Neural progenitor cell (in vitro differentiated cells): ENCODE results near the gene SCNN1B. TPM values are rescaled to one million over a fixed set of nuclear protein-coding genes. Genes with fewer than 3 reads are reported as not detected.

Experiments used
- DNase-seq: peaks from one replicate; pipeline ENCODE4 v3.0.0-alpha.2; 2016; ENCODE audit warnings: low spot score
- H2AFZ ChIP-seq: fragments of 200-600 bp; sonication (generic); replicated peaks from 2 replicates; pipeline ENCODE4 v1.6.1; 2016; ENCODE audit warnings: antibody characterized with exemption
- H3F3A ChIP-seq: fragments of 200-600 bp; sonication (generic); 2 replicates; pipeline ENCODE4 v1.6.1; 2016; ENCODE audit warnings: antibody characterized with exemption, low read depth
- H3K27ac ChIP-seq: fragments of 200-600 bp; sonication (generic); 2 replicates; pipeline ENCODE4 v1.5.1; 2016; ENCODE audit warnings: mild to moderate bottlenecking
- H3K27me3 ChIP-seq: fragments of 200-600 bp; sonication (generic); 2 replicates; pipeline ENCODE4 v1.6.1; 2016; ENCODE audit warnings: mild to moderate bottlenecking, moderate library complexity
- H3K36me3 ChIP-seq: fragments of 200-600 bp; sonication (generic); 2 replicates; pipeline ENCODE4 v1.5.1; 2016
- H3K4me1 ChIP-seq: fragments of 200-600 bp; sonication (generic); 2 replicates; pipeline ENCODE4 v1.6.1; 2016; ENCODE audit warnings: mixed run types
- H3K4me2 ChIP-seq: fragments of 200-600 bp; sonication (generic); 2 replicates; pipeline ENCODE4 v1.6.1; 2016
- H3K4me3 ChIP-seq: fragments of 200-600 bp; sonication (generic); 2 replicates; pipeline ENCODE4 v1.5.1; 2016
- H3K79me2 ChIP-seq: fragments of 200-600 bp; sonication (generic); 2 replicates; pipeline ENCODE4 v1.6.1; 2016; ENCODE audit warnings: low read depth
- H3K9ac ChIP-seq: fragments of 200-600 bp; sonication (generic); 2 replicates; pipeline ENCODE4 v1.6.1; 2016
- H3K9me3 ChIP-seq: fragments of 200-600 bp; sonication (generic); 2 replicates; pipeline ENCODE4 v1.5.1; 2016; ENCODE audit warnings: low read depth
- H4K20me1 ChIP-seq: fragments of 200-600 bp; sonication (generic); 2 replicates; pipeline ENCODE4 v1.6.1; 2016; ENCODE audit warnings: low read depth
- H3K27ac Mint-ChIP-seq: 3 replicates; pipeline ENCODE4 v1.8.0; 2021; ENCODE audit warnings: mixed read lengths
- H3K27me3 Mint-ChIP-seq: 2 replicates; pipeline ENCODE4 v1.8.0; 2022; ENCODE audit warnings: low read depth, mild to moderate bottlenecking, inconsistent platforms, moderate library complexity, mixed read lengths; ENCODE audit not compliant: insufficient read depth
- H3K36me3 Mint-ChIP-seq: 3 replicates; pipeline ENCODE4 v1.8.0; 2021; ENCODE audit warnings: mixed read lengths
- H3K4me1 Mint-ChIP-seq: 3 replicates; pipeline ENCODE4 v1.8.0; 2021; ENCODE audit warnings: mixed read lengths
- H3K4me3 Mint-ChIP-seq: 3 replicates; pipeline ENCODE4 v1.8.0; 2021; ENCODE audit warnings: mild to moderate bottlenecking, moderate library complexity, mixed read lengths
- H3K9me3 Mint-ChIP-seq: 3 replicates; pipeline ENCODE4 v1.8.0; 2020; ENCODE audit warnings: mixed read lengths
- EZH2 ChIP-seq: fragments of 200-600 bp; sonication (generic); IDR thresholded peaks from 2 replicates; pipeline ENCODE4 v1.6.1; 2017; ENCODE audit warnings: antibody characterized with exemption, mild to moderate bottlenecking, moderate library complexity
- EZH2phosphoT487 ChIP-seq: fragments of 200-600 bp; sonication (generic); IDR thresholded peaks from 2 replicates; pipeline ENCODE4 v1.6.1; 2017; ENCODE audit warnings: antibody characterized with exemption
- total RNA-seq: library from RNA; depleted of rRNA; stranded (reverse); fragments of >200 nt; gene quantifications from 2 replicates; pipeline ENCODE4 v1.2.3, GENCODE V29; 2015; ENCODE audit warnings: low replicate concordance
- TF ChIP-seq, protein P1 (sequence below): fragments of 200-600 bp; sonication (generic); IDR thresholded peaks from 2 replicates; pipeline ENCODE4 v1.5.1; 2017; ENCODE audit warnings: antibody characterized with exemption, mild to moderate bottlenecking

SCNN1B gene
- total RNA-seq, 1 donor from 2014 or later, result not detected

DNA sequence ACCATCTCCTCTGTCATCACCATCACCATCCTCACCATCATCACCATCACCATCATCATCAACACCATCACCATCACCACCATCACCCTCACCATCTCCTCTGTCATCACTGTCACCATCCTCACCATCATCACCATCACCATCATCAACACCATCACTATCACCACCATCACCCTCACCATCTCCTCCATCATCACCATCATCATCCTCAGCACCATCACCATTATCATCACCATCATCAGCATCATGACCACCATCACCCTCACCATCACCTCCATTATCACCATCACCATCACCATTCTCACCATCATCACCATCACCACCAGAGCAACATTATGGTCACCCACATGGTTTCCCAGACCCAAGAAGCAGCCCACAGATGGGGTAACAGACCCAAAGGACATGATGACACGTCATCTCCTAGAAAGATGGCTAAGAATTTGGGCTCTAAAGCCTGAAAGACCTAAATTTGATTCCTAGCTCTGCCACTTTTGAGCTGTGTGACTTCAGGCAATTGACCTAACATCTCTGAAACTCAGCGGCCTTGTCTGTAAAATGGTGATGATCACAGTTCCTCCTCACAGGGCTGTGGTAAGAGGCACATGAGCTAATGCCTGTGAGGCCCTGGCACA, 14.6 kb downstream of the SCNN1B start:
- Histone ChIP-seq H3K79me2 (no peaks in the 10 kb centered on the region), H3K4me2 (no peak overlapping the region), H3K9me3 (no peaks in the 10 kb centered on the region), H3K4me3 (no peak overlapping the region), H3K4me1 (no peaks in the 10 kb centered on the region), H2AFZ (no peak overlapping the region), H3F3A (no peaks in the 10 kb centered on the region), H4K20me1 (no peaks in the 10 kb centered on the region), H3K36me3 (no peaks in the 10 kb centered on the region), H3K27ac (no peak overlapping the region), H3K9ac (no peak overlapping the region), H3K27me3 (no peaks in the 10 kb centered on the region)
- DNase-seq, result no peak
- Mint-ChIP-seq H3K4me1 (no peaks in the 10 kb centered on the region), H3K4me3 (no peak overlapping the region), H3K27ac (no peak overlapping the region), H3K36me3 (no peaks in the 10 kb centered on the region), H3K27me3 (peaks cover 7% of the 10 kb centered on the region), H3K9me3 (no peaks in the 10 kb centered on the region)
- TF ChIP-seq, protein P1, sequence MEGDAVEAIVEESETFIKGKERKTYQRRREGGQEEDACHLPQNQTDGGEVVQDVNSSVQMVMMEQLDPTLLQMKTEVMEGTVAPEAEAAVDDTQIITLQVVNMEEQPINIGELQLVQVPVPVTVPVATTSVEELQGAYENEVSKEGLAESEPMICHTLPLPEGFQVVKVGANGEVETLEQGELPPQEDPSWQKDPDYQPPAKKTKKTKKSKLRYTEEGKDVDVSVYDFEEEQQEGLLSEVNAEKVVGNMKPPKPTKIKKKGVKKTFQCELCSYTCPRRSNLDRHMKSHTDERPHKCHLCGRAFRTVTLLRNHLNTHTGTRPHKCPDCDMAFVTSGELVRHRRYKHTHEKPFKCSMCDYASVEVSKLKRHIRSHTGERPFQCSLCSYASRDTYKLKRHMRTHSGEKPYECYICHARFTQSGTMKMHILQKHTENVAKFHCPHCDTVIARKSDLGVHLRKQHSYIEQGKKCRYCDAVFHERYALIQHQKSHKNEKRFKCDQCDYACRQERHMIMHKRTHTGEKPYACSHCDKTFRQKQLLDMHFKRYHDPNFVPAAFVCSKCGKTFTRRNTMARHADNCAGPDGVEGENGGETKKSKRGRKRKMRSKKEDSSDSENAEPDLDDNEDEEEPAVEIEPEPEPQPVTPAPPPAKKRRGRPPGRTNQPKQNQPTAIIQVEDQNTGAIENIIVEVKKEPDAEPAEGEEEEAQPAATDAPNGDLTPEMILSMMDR, result no peak
- no peak for TF ChIP-seq EZH2
- no peak for TF ChIP-seq EZH2phosphoT487

DNA sequence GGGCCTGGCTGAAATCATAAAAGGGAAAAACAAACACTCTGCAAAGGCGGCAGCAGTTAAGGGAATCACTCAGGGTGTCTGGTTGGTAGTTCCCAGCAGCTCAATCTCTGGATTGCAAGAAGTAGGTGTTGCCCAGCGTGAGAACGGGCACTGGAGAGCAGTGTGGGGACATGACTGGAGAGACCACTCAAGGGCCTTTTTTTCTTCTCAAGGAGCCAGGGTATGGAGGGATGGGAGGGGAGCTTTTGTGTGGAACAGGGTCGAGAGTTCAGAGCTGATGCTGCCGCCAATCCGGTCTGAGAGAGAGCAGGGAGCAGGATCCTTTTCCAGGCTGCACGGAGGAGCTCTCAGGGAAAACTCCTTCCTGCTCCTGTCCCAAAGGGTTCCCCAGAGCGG, 15.2 kb downstream of the SCNN1B start:
- no peaks in the 10 kb centered on the region for H3K79me2 ChIP-seq
- DNase-seq, result no peak
- no peak overlapping the region for H2AFZ ChIP-seq
- H3K4me3 ChIP-seq, result no peak overlapping the region
- H3K27ac ChIP-seq, result no peak overlapping the region
- TF ChIP-seq, protein P1, result no peak
- TF ChIP-seq EZH2phosphoT487 (no peak), EZH2 (no peak)
- H3K27me3 ChIP-seq, result no peaks in the 10 kb centered on the region
- H3K9ac ChIP-seq, result no peak overlapping the region
- H3K27me3 Mint-ChIP-seq, result peaks cover 6% of the 10 kb centered on the region
- no peaks in the 10 kb centered on the region for H4K20me1 ChIP-seq
- no peaks in the 10 kb centered on the region for H3K36me3 Mint-ChIP-seq
- no peak overlapping the region for H3K4me3 Mint-ChIP-seq
- H3F3A ChIP-seq, result no peaks in the 10 kb centered on the region
- no peaks in the 10 kb centered on the region for H3K9me3 Mint-ChIP-seq
- H3K4me1 ChIP-seq, result no peaks in the 10 kb centered on the region
- no peak overlapping the region for H3K4me2 ChIP-seq
- H3K27ac Mint-ChIP-seq, result no peak overlapping the region
- no peaks in the 10 kb centered on the region for H3K4me1 Mint-ChIP-seq
- H3K9me3 ChIP-seq, result no peaks in the 10 kb centered on the region
- no peaks in the 10 kb centered on the region for H3K36me3 ChIP-seq

DNA sequence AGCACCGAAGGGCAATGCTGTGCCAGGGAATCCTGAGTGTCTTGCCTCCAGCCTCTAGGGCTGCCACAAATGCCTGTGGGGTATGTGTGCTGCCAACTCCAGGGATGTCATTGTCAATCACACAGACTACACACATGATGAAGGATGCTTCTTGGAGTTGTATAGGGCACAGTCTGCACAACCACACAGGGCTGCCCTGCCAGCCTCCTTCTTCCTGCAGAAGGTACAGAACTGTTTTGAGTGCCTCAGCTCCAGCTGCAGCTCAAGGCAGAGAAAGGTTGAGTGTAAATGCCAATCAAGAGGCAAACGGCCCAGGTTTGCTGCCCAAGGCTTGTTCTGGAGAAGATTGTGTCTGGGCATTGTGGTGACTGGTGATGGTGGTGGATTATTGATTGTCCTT, 15.6 kb downstream of the SCNN1B start:
- H4K20me1 ChIP-seq, result no peaks in the 10 kb centered on the region
- H3K4me2 ChIP-seq, result no peak overlapping the region
- TF ChIP-seq, protein P1, result no peak
- no peaks in the 10 kb centered on the region for H3K9me3 ChIP-seq
- no peaks in the 10 kb centered on the region for H3F3A ChIP-seq
- H2AFZ ChIP-seq, result no peak overlapping the region
- no peak overlapping the region for H3K27ac Mint-ChIP-seq
- H3K9me3 Mint-ChIP-seq, result no peaks in the 10 kb centered on the region
- H3K36me3 Mint-ChIP-seq, result no peaks in the 10 kb centered on the region
- no peak for DNase-seq
- H3K27ac ChIP-seq, result no peak overlapping the region
- H3K4me3 Mint-ChIP-seq, result no peak overlapping the region
- no peaks in the 10 kb centered on the region for H3K79me2 ChIP-seq
- peaks cover 3% of the 10 kb centered on the region for H3K27me3 Mint-ChIP-seq
- H3K36me3 ChIP-seq, result no peaks in the 10 kb centered on the region
- no peak overlapping the region for H3K9ac ChIP-seq
- H3K27me3 ChIP-seq, result no peaks in the 10 kb centered on the region
- H3K4me1 ChIP-seq, result no peaks in the 10 kb centered on the region
- H3K4me1 Mint-ChIP-seq, result no peaks in the 10 kb centered on the region
- no peak overlapping the region for H3K4me3 ChIP-seq
